ENCODE data around the gene B3GALT2.

The B3GALT2 gene

DNA sequence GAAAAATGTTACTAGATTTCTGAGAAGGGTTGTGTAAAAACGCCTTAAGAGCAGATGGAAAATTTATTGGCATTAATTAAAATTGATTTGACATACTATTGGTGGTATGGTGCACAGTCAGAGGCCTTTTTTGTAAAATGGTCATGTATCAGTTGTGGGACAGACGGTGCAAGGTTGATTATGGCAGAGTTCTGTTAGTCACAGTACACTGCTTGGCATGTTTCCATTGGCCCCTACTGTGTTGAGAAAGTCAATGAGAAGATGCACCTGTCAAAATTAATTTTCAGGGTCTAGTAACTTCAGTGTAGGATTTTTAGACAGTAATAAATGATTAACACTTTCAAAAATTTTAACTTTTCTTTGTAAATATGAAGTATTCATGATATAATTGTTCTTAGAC is 4.4 kb downstream of the B3GALT2 start:
- no peak for DNase-seq

DNA sequence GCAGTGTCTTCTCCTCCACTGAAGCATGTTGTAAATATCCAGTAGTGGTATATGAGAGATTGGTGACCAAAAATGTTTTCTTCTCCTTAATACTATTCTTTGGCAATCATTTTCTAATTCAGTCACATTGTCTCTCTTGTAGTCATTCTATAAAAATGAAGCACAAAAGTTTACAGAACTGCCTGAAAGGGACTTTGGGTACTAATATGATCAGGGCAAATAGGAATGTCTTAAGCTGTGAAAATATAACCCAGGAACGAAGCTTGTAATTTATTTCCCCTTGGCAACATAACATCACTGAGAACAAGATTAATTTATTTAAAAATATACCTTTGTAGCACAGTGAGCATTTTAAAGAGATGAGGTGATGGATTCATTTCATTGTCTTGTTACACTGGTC is 4.9 kb downstream of the B3GALT2 start:
- DNase-seq: no peak

DNA sequence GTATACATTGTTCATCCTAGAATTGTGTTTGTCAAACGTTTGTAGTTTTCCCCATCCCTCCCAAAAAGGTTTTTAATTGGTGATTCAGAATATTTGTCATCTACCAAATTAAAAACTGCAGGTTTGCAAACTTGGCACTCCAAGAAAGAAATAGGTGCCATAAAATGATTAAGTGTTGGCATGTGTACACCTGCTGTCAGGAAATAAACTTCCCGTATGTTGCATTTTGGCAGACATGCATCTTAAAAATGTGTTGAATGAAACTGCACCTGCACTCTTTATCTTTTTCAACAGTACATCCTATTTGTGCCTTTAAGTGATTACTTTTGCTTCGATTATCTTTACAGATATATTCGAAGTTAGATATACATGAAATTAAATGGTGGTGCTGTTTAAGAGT is 7.3 kb downstream of the B3GALT2 start:
- DNase-seq: no peak

DNA sequence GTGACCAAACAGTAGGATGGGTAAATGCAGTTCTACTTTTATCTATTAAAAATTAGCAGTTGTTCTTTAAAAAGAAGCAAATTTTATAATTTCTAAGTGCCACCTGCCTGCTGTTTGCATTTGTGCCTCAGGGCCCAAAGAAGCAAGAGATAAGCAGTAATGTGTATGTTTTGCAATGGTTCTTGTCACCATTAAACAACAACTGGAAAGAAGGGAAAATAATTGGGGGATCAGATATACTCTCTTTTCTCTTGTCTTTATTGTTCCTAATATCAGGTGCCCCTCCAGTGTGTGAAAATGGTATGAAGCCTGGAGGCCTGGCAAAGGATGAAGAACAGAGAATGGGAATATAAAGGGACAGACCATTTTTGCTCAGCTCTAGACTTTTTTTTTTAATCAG is 9.6 kb downstream of the B3GALT2 start:
- no peak for DNase-seq

DNA sequence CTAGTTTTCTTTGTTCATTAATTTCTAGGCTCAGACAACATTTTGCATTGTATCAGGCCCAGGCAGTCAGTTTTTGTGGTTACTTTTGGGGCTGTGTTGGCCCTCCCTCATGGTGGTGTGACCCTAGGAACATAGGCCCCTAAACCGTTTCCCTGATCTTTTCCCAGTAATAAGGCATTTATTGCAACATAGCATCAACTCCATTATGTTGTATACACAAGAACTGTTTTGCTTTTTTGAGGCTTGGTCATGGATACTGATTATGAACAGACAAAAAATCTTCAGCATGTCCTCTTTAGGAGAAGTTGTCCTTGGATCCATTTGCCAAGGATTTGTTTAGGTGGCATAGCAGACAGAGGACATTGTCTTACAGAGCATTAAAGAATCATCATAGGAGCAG is 10.3 kb downstream of the B3GALT2 start:
- no peak for DNase-seq

DNA sequence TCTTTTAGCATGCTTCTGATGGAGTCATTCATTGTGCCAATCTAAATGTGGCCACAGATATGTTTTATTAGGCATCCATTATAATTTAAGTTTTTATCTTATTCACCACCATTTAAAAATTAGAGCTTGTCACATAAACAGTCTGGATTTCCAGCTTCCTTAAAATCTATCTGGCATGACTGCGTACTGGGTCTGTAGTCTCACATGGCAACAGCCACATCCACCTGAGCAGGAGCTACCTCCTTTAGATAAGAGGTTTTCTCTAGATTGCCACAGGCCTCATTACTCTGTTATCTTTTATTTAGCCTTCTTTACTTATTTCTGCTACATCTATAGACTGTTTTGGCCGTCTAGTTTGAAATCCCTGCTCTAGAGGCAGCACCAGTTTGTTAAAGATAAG is 29.1 kb downstream of the B3GALT2 start:
- DNase-seq: no peak

DNA sequence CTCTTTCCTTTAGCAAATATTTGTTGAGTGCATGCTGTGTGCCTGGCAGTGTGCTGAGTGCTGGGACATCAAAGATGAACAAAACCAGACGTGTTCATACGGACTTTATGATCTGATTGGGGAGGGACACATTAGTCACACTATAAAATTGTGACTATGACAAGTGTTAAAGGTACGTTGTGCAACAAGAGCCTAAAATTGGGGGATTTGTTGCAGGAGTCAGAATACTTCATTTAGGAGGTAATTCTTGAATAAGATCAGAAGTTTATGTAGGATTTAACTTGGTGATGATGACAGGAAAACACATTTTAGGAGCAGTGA is 29.6 kb downstream of the B3GALT2 start:
- DNase-seq: no peak

DNA sequence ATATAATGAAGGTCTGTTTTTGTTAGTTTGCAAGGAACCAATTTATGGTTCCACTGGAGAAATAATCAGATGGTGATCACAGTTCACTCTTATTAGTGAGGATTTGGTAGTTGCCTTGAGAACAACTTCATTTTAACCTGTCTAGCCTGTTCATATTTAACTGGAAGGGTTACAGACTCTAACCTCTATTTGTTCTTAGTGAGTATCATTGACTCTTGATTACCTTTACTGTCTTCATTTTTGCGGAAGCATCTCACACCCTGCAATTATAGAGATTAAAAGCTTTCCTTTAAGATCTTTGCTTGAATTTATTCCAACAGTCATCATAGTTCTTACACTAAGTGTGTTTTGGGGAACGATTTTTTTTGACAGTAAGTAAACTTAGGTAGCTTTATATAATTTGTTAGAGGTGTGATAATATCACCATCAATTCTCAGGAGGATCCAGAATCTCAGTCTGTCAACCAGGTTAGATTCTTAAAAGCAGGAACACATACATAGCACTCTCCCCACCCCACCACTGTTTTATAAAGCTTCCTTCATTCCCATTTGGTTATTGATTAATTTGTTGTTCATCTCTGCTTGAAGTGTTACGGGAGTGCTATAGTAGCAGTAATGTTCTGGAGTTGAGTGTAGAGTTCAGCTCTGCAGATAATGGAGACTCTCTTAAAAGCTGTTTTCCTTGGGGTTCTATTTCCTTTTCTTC is 30.1 kb downstream of the B3GALT2 start:
- no peak for DNase-seq

DNA sequence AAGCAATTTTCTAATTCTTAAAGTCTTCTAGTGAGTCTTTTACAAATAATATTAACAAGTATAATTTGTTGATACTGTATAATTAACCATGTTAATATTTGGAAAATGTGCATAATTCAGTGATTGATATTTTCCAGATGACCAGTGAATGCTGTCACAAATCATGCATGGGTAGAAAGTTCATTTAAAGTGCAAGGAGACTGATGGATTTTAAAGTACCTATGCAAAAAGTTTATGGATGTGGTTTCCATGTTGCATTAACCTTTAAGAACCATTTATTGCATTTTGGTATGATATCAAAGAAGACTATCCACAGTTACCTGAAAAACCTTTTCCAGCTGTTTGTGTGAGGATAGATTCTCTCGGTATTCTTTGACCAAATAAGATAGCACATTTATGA is 41.4 kb downstream of the B3GALT2 start:
- no peak for DNase-seq

DNA sequence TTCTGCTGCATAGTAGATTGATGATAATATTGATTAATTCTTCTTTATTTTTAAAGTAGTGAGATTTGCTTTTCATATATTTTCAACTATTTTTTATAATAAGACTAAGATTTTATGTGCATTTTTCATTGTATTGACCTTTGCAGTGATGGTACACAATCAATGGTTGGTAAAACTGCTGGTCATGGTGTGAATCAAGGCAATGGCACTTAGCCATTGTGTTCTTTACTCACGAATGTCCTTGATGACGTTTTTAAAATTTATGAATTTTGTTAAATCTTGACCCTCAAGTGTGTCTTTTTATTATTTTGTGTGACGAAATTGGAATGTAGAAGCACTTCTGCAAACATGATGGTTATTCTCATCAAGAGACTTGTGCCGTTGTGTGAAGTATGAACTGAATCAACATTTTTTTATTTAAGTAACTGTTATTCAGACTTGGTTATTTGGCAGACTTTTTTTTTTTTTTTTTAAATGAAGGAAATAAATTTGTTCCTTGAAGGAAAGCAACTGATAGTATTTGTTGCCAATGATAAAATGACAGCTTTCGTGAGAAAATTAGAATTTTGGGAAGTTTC is 42.0 kb downstream of the B3GALT2 start:
- no peak for DNase-seq

DNA sequence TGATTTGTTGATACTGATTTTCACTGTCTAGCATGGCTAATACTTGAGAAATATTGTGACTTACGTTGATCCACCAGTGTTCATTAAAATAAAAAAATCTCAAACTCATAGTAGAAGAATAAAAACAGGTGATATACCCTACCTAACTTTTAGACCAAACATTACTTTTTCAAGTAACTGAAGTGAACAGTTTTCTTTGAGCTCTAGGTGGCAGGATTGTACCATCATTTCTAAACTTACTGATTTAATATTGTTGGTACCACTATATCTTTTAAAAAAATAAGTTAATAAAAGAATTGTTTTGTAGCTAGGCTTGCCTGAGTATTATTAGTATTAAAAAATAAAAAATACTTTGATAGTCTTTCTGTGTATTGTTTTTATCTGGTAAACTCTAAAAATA is 43.1 kb downstream of the B3GALT2 start:
- DNase-seq: no peak

DNA sequence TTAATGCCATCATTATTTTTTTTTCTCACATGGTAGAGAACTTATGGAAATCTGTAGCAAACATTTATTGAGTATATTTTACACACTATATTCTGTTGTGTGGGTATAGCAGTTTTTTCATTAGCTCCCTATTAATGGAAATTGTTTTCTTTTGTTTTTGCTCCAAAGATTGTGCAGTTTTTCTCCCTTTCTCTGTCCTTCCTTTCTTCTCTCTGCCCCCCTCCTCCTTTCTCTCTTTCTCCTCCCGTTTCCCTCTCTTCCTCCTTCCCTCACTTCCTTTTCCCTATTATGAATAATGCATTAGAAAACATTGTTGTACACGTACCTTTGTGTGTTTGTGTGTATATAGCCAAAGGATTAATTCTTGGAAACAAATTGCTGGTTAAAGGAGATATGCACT is 44.0 kb downstream of the B3GALT2 start:
- no peak for DNase-seq

DNA sequence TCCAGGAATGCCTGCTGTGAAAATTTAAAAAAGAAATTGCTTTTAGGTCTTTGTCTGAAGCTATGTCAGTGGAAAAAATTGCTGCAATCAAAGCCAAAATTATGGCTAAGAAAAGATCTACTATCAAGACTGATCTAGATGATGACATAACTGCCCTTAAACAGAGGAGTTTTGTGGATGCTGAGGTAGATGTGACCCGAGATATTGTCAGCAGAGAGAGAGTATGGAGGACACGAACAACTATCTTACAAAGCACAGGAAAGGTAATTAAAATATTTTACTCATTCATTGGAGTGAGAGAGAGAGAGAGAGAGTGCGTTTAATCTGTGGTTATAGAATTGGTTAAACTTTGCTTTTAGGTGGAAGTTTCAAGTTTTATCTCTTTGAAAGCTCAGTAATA is 44.6 kb downstream of the B3GALT2 start:
- DNase-seq: no peak

DNA sequence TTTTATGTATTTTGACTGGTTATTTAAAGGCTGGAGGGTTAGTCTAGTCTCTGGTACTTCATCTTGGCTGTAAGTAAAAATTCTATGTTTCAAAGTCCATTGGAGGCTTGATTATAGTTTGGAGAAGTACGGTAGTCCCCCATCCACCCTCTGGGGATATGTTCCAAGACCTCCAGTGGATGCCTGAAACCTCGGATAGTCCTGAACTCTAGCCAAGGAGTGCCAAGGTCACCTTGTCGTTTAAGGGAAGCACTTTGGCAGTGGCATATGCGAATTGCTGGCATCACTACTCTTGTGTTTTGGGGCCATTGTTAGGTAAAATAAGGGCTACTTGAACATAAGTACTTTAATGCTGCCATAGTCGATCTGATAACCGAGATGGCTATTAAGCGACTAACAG is 46.2 kb downstream of the B3GALT2 start:
- DNase-seq: no peak

DNA sequence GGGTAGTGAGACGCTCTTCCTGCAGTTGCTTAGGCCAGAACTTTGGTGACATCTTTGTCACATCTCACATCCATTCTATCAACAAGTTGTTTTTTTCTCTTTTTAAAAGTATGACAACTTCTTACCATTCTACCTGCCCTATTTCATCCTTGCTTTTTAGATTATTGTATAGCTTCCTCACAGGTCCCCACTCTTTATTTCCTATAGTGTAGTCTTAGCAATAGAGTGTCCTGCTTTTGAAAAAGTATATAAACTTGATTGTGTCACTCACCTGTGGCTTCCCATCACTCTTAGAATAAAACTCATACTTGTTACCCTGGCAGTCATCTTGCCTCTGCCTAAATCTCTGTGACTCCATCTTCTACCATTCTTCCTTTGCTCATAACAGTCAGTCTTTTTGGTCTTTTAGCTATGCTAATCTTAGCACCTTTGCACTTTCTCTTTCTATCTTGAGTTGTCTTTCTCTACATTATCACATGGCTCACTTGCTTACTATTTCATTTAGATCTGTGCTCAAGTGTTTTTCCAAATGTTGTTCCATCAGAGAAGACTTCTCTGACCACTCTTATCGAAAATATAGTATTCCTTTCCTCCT is 55.0 kb downstream of the B3GALT2 start:
- DNase-seq: no peak

Data from right forelimb (tissue), 1 donor.